Glomerular endothelial cell (primary cell): ENCODE results near the gene LSR. TPM values are rescaled to one million over a fixed set of nuclear protein-coding genes. Genes with fewer than 3 reads are reported as not detected.

Source experiments
- DNase-seq: peaks from one replicate; pipeline ENCODE4 v3.0.0-alpha.2; 2011; ENCODE audit warnings: low read depth, low spot score; ENCODE audit errors: extremely low read depth
- total RNA-seq: library from RNA; depleted of rRNA; stranded (reverse); fragments of >200 nt; gene quantifications from 2 replicates; pipeline ENCODE4 v1.2.3, GENCODE V29; 2015

The LSR gene
- total RNA-seq, 1 donor from 2014 or later = 1.6 TPM

- no peak for DNase-seq
Measured at GRCh38 chr19:35265900-35266519, 17.2 kb downstream of the LSR start.

- DNase-seq = no peak
Measured at GRCh38 chr19:35266520-35267352, 17.9 kb downstream of the LSR start.

GRCh38 chr19:35267353-35267817 is 18.6 kb downstream of the LSR start:
- DNase-seq = no peak

GRCh38 chr19:35267818-35268535 is 19.2 kb downstream of the LSR start:
- DNase-seq = no peak

GRCh38 chr19:35268536-35269437 is 20.0 kb downstream of the LSR start, which contains the start of gene USF2:
Gene USF2 (plus strand): TSS chr19:35268962. CDS start chr19:35269102, 140 bp downstream.
- DNase-seq = no peak

- DNase-seq = peak; percentile 14
Measured at GRCh38 chr19:35269438-35270117, 20.8 kb downstream of the LSR start.

- no peak for DNase-seq
Measured at GRCh38 chr19:35270381-35270811, 21.6 kb downstream of the LSR start.

GRCh38 chr19:35271546-35271945 is 22.7 kb downstream of the LSR start:
- DNase-seq = no peak

- no peak for DNase-seq
Measured at GRCh38 chr19:35272122-35272719, 23.4 kb downstream of the LSR start.

GRCh38 chr19:35272954-35273649 is 24.3 kb downstream of the LSR start:
- DNase-seq = no peak

- no peak for DNase-seq
Measured at GRCh38 chr19:35273686-35274259, 25.0 kb downstream of the LSR start.

GRCh38 chr19:35274323-35274722 is 25.5 kb downstream of the LSR start:
- DNase-seq = no peak

GRCh38 chr19:35276706-35277281 is 28.0 kb downstream of the LSR start:
- no peak for DNase-seq

GRCh38 chr19:35278578-35279284 is 29.9 kb downstream of the LSR start:
- DNase-seq = no peak

- DNase-seq = no peak
Measured at GRCh38 chr19:35279374-35279773, 30.6 kb downstream of the LSR start.

GRCh38 chr19:35279985-35280821 is 31.4 kb downstream of the LSR start:
- no peak for DNase-seq

- no peak for DNase-seq
Measured at GRCh38 chr19:35281303-35281702, 32.5 kb downstream of the LSR start.
